ENCODE results near the gene CHD2. TPM values are rescaled to one million over a fixed set of nuclear protein-coding genes. Genes with fewer than 3 reads are reported as not detected.
"Not testable (repeated sequence)": the region's sequence is repeated elsewhere in the genome, so short reads cannot be mapped to it uniquely, and the experiment has no call there.

Gene CHD2
- polyA plus RNA-seq, 1 experiment = 38.2 TPM

DNA sequence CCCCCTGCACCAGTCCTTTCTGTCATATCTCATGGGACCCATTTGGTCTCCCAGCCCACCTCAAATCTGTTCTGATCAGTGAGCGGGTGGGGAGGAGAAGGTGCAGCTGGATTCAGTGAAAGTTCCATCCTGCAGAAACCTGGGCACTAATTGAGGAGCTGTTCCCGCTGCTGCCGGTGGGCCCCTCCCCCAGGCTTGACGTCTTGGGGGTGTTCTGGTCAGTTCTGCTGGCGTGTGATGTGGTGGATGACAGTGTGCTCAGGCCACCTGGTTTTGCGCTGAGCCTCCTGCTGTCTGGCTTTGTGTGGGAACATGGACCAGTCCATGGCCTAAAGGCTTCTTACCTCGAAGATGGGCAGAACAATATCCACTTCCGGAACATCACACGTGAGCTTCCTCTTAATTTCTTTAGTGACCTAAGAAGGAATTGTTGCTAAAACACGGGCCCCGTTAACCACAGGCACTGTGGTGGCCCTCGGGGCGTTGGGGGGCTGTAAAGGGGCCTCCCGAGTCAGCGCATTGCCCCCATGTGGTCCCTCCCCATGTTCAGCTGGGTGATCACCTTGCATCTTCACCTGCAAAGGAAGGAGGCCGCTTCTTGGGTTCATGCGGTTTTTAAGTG is 129.2 kb downstream of the CHD2 start:
- Histone ChIP-seq H3K36me3 (ENCODE audit: control insufficient read depth, insufficient read depth, low read length) (peaks cover 23% of the 10 kb centered on the region), H3K27me3 (ENCODE audit: control insufficient read depth, insufficient read depth, low read length) (no peaks in the 10 kb centered on the region), H3K4me3 (ENCODE audit: low read depth, low read length) (no peak overlapping the region)
- ChIA-PET CTCF (interaction anchor here (1.1 to 6.3 kb wide), 14 partner anchors 8 to 1294 kb away, joined by 3 to 74 read pairs (median 8); no protein-coding TSS in a partner anchor), POLR2A (interaction anchor here (0.6 kb wide), 1 partner anchor 1176 kb away, joined by 5 read pairs; no protein-coding TSS in a partner anchor)
- DNase-seq (ENCODE audit: low read depth) = no peak
- TF ChIP-seq, protein P1, sequence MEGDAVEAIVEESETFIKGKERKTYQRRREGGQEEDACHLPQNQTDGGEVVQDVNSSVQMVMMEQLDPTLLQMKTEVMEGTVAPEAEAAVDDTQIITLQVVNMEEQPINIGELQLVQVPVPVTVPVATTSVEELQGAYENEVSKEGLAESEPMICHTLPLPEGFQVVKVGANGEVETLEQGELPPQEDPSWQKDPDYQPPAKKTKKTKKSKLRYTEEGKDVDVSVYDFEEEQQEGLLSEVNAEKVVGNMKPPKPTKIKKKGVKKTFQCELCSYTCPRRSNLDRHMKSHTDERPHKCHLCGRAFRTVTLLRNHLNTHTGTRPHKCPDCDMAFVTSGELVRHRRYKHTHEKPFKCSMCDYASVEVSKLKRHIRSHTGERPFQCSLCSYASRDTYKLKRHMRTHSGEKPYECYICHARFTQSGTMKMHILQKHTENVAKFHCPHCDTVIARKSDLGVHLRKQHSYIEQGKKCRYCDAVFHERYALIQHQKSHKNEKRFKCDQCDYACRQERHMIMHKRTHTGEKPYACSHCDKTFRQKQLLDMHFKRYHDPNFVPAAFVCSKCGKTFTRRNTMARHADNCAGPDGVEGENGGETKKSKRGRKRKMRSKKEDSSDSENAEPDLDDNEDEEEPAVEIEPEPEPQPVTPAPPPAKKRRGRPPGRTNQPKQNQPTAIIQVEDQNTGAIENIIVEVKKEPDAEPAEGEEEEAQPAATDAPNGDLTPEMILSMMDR (IDR thresholded peaks at IDR 0.05; ENCODE audit: insufficient read depth, low read depth, low read length) = no peak

GRCh38 chr15:93029836-93030429 is 129.8 kb downstream of the CHD2 start:
- no peaks in the 10 kb centered on the region for H3K27me3 ChIP-seq (ENCODE audit: control insufficient read depth, insufficient read depth, low read length)
- peaks cover 18% of the 10 kb centered on the region for H3K36me3 ChIP-seq (ENCODE audit: control insufficient read depth, insufficient read depth, low read length)
- POLR2A ChIA-PET = interaction anchor here (1.0 kb wide), 1 partner anchor 1090 kb away, joined by 4 read pairs; no protein-coding TSS in a partner anchor
- no peak overlapping the region for H3K4me3 ChIP-seq (ENCODE audit: low read depth, low read length)
- no peak for DNase-seq (ENCODE audit: low read depth)
- CTCF ChIA-PET = interaction anchor here (0.5 to 6.3 kb wide), 32 partner anchors 9 to 1294 kb away, joined by 3 to 74 read pairs (median 4); no protein-coding TSS in a partner anchor
- TF ChIP-seq, protein P1 (IDR thresholded peaks at IDR 0.05; ENCODE audit: insufficient read depth, low read depth, low read length) = no peak

GRCh38 chr15:93030430-93031102 is 130.4 kb downstream of the CHD2 start:
- no peak overlapping the region for H3K4me3 ChIP-seq (ENCODE audit: low read depth, low read length)
- CTCF ChIA-PET = interaction anchor here (0.5 to 6.3 kb wide), 31 partner anchors 9 to 1293 kb away, joined by 3 to 74 read pairs (median 4); no protein-coding TSS in a partner anchor
- POLR2A ChIA-PET = interaction anchor here (1.0 kb wide), 1 partner anchor 1090 kb away, joined by 4 read pairs; no protein-coding TSS in a partner anchor

GRCh38 chr15:93031103-93031464 is 131.0 kb downstream of the CHD2 start:
- Histone ChIP-seq H3K4me3 (ENCODE audit: low read depth, low read length) (no peak overlapping the region), H3K36me3 (ENCODE audit: control insufficient read depth, insufficient read depth, low read length) (peaks cover 9% of the 10 kb centered on the region), H3K27me3 (ENCODE audit: control insufficient read depth, insufficient read depth, low read length) (no peaks in the 10 kb centered on the region)
- ChIA-PET POLR2A (interaction anchor here (1.0 kb wide), 1 partner anchor 1089 kb away, joined by 4 read pairs; no protein-coding TSS in a partner anchor), CTCF (interaction anchor here (1.0 to 6.3 kb wide), 13 partner anchors 10 to 1292 kb away, joined by 3 to 74 read pairs (median 5); no protein-coding TSS in a partner anchor)
- no peak for DNase-seq (ENCODE audit: low read depth)
- TF ChIP-seq, protein P1 (IDR thresholded peaks at IDR 0.05; ENCODE audit: insufficient read depth, low read depth, low read length) = no peak

More at GRCh38 chr15:93030430-93031102, 130.4 kb downstream of the CHD2 start:
- peaks cover 11% of the 10 kb centered on the region for H3K36me3 ChIP-seq (ENCODE audit: control insufficient read depth, insufficient read depth, low read length)
- TF ChIP-seq, protein P1 (IDR thresholded peaks at IDR 0.05; ENCODE audit: insufficient read depth, low read depth, low read length) = peak; percentile 84
- H3K27me3 ChIP-seq (ENCODE audit: control insufficient read depth, insufficient read depth, low read length) = no peaks in the 10 kb centered on the region
- DNase-seq (ENCODE audit: low read depth) = no peak

DNA sequence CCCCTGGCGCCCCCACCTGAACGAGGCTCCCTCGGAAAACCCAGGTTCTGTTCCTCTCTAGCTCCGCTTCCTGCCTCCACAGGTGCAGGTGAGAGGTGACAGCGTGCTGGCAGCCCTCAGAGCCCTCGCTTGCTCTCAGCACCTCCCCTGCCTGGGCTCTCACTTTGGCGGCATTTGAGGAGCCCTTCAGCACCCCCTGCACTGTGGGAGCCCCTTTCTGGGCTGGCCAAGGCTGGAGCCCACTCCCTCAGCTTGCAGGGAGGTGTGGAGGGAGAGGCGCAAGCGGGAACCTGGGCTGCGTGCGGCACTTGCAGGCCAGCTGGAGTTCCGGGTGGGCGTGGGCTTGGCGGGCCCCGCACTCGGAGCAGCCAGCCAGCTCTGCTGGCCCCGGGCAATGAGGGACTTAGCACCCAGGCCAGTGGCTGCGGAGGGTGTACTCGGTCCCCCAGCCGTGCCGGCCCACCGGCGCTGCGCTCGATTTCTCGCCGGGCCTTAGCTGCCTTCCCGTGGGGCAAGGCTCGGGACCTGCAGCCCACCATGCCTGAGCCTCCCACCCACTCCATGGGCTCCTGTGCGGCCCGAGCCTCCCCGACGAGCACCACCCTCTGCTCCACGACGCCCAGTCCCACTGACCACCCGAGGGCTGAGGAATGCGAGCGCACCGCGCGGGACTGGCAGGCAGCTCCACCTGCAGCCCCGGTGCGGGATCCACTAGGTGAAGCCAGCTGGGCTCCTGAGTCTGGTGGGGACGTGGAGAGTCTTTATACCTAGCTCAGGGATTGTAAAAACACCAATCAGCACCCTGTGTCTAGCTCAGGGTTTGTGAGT is 131.6 kb downstream of the CHD2 start:
- DNase-seq (ENCODE audit: low read depth); H3K36me3 ChIP-seq (ENCODE audit: control insufficient read depth, insufficient read depth, low read length); H3K4me3 ChIP-seq (ENCODE audit: low read depth, low read length); H3K27me3 ChIP-seq (ENCODE audit: control insufficient read depth, insufficient read depth, low read length); POLR2A ChIA-PET: not testable (repeated sequence)
- CTCF ChIA-PET = interaction anchor here (1.0 to 6.3 kb wide), 5 partner anchors 9 to 1088 kb away, joined by 3 to 74 read pairs (median 8); no protein-coding TSS in a partner anchor

- H3K27me3 ChIP-seq (ENCODE audit: control insufficient read depth, insufficient read depth, low read length); H3K4me3 ChIP-seq (ENCODE audit: low read depth, low read length); H3K36me3 ChIP-seq (ENCODE audit: control insufficient read depth, insufficient read depth, low read length); DNase-seq (ENCODE audit: low read depth): not testable (repeated sequence)
- ChIA-PET POLR2A (interaction anchor here (0.6 kb wide), 1 partner anchor 1192 kb away, joined by 3 read pairs; no protein-coding TSS in a partner anchor), CTCF (interaction anchor here (0.7 to 6.3 kb wide), 5 partner anchors 8 to 1087 kb away, joined by 3 to 74 read pairs (median 4); no protein-coding TSS in a partner anchor)
Observed at GRCh38 chr15:93032515-93033206, 132.5 kb downstream of the CHD2 start.

All from BJ (cell line).